Uterus (tissue), 4 donors: Measurements from ENCODE around the gene MXD3. TPM values are rescaled to one million over a fixed set of nuclear protein-coding genes. Genes with fewer than 3 reads are reported as not detected.

Experiments used
- DNase-seq, 2 donors: peaks; one replicate each; pipeline ENCODE4 v3.0.0-alpha.2; 2019 to 2020
- H3K27ac ChIP-seq, 2 donors: fragments of 200-600 bp; sonication (generic); 1 replicate in 1 of 2; 2 replicates in 1 of 2; pipeline ENCODE4 v1.5.1; 2016 to 2018
- H3K27me3 ChIP-seq, 2 donors: fragments of 200-600 bp; sonication (generic); one replicate each; pipeline ENCODE4 v1.5.1; 2018 to 2019; ENCODE audit warnings: control low read depth in 1 of 2
- H3K36me3 ChIP-seq, 2 donors: fragments of 200-600 bp; sonication (generic); one replicate each; pipeline ENCODE4 v1.5.1; 2019; ENCODE audit warnings: control low read depth in 1 of 2
- H3K4me1 ChIP-seq, 2 donors: fragments of 200-600 bp; sonication (generic); one replicate each; pipeline ENCODE4 v1.5.1; 2018 to 2019; ENCODE audit warnings: control low read depth in 1 of 2
- H3K4me3 ChIP-seq, 2 donors: fragments of 200-600 bp; sonication (generic); 1 replicate in 1 of 2; 2 replicates in 1 of 2; pipeline ENCODE4 v1.5.1; 2018 to 2019; ENCODE audit warnings: mild to moderate bottlenecking in 1 of 2
- H3K9me3 ChIP-seq, 2 donors: fragments of 200-600 bp; sonication (generic); one replicate each; pipeline ENCODE4 v1.5.1; 2019; ENCODE audit warnings: control low read depth in 1 of 2
- POLR2A ChIP-seq, 2 donors: fragments of 450-650 bp; IDR thresholded peaks; one replicate each; pipeline ENCODE4 v1.6.1; 2016; ENCODE audit warnings: antibody characterized with exemption in 2 of 2, mild to moderate bottlenecking in 1 of 2, moderate library complexity in 1 of 2
- intact Hi-C: fragments of 100-400 bp; cut with DNase I; formaldehyde crosslinking; loops from one replicate; pipeline ENCODE4 v1.15.1; 2023; ENCODE audit warnings: low total_unique reads
- total RNA-seq, 4 donors: library from RNA; depleted of rRNA in 3 of 4; stranded (reverse); fragments of >200 nt in 3 of 4; gene quantifications; one replicate each; pipeline versions ENCODE4 v1.1.0 to v1.2.4, GENCODE V29; 2014 to 2023
- TF ChIP-seq, protein P1 (sequence below), 4 experiments: fragments of 200-600 bp in 2 of 4; fragments of 450-650 bp in 2 of 4; sonication (generic) in 2 of 4; IDR thresholded peaks; one replicate each; pipeline ENCODE4 v1.5.1; 2016 to 2019; ENCODE audit warnings: antibody characterized with exemption in 4 of 4, mild to moderate bottlenecking in 2 of 4, moderate library complexity in 1 of 4
- donor health status: DM: yes; HTN: yes; CAD: no.

Gene MXD3
- total RNA-seq, 4 donors from 2014 or later = 0.51 to 29.0 (median 6.8) TPM

GRCh38 chr5:177269976-177270375 is 41.7 kb downstream of the MXD3 start:
- H3K9me3 ChIP-seq = no peaks in the 10 kb centered on the region
- intact Hi-C loops = no loop called here
- H3K36me3 ChIP-seq = no peaks in the 10 kb centered on the region
- TF ChIP-seq POLR2A (IDR thresholded peaks at IDR 0.05) = no peak
- TF ChIP-seq, protein P1, sequence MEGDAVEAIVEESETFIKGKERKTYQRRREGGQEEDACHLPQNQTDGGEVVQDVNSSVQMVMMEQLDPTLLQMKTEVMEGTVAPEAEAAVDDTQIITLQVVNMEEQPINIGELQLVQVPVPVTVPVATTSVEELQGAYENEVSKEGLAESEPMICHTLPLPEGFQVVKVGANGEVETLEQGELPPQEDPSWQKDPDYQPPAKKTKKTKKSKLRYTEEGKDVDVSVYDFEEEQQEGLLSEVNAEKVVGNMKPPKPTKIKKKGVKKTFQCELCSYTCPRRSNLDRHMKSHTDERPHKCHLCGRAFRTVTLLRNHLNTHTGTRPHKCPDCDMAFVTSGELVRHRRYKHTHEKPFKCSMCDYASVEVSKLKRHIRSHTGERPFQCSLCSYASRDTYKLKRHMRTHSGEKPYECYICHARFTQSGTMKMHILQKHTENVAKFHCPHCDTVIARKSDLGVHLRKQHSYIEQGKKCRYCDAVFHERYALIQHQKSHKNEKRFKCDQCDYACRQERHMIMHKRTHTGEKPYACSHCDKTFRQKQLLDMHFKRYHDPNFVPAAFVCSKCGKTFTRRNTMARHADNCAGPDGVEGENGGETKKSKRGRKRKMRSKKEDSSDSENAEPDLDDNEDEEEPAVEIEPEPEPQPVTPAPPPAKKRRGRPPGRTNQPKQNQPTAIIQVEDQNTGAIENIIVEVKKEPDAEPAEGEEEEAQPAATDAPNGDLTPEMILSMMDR (IDR thresholded peaks at IDR 0.05) = no peak
- no peak overlapping the region for H3K27ac ChIP-seq
- no peaks in the 10 kb centered on the region for H3K27me3 ChIP-seq
- no peak overlapping the region for H3K4me3 ChIP-seq
- DNase-seq = no peak
- no peaks in the 10 kb centered on the region for H3K4me1 ChIP-seq

GRCh38 chr5:177269232-177269895 is 42.3 kb downstream of the MXD3 start:
- no peaks in the 10 kb centered on the region for H3K27me3 ChIP-seq
- H3K9me3 ChIP-seq = no peaks in the 10 kb centered on the region
- intact Hi-C loops = no loop called here
- H3K4me1 ChIP-seq = no peaks in the 10 kb centered on the region
- DNase-seq = no peak
- H3K4me3 ChIP-seq = no peak overlapping the region
- TF ChIP-seq POLR2A (IDR thresholded peaks at IDR 0.05) = no peak
- TF ChIP-seq, protein P1 (IDR thresholded peaks at IDR 0.05) = no peak
- H3K27ac ChIP-seq = no peak overlapping the region
- no peaks in the 10 kb centered on the region for H3K36me3 ChIP-seq

DNA sequence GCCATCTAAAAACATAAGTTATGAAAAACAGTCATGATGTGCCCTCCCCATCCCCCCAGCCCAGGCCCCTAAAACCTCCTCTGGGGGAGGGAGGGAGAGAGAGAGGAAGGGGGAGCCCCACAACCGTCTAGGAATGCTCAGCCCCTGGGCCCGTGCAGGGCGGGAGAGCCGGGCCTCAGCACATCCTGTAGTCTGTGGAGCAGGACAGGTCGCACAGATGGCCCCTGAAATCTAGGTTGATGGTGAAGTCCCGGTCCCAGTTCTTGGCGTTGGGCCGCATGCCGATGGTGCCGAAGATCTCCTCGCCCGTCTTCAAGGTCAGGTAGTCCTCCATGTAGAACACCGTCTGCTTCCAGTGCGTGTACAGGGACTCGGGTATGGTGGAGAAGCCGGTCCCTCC is 46.3 kb downstream of the MXD3 start:
- intact Hi-C loops = no loop called here
- Histone ChIP-seq H3K27me3 (no peaks in the 10 kb centered on the region), H3K9me3 (no peaks in the 10 kb centered on the region), H3K36me3 (no peaks in the 10 kb centered on the region), H3K27ac (no peak overlapping the region), H3K4me1 (no peaks in the 10 kb centered on the region), H3K4me3 (no peak overlapping the region)
- no peak for DNase-seq
- TF ChIP-seq, protein P1 (IDR thresholded peaks at IDR 0.05) = no peak
- no peak for TF ChIP-seq POLR2A (IDR thresholded peaks at IDR 0.05)

- Histone ChIP-seq H3K4me1 (no peaks in the 10 kb centered on the region), H3K36me3 (no peaks in the 10 kb centered on the region), H3K4me3 (no peak overlapping the region), H3K9me3 (no peaks in the 10 kb centered on the region), H3K27ac (no peak overlapping the region), H3K27me3 (no peaks in the 10 kb centered on the region)
- no peak for DNase-seq
- intact Hi-C loops = no loop called here
- TF ChIP-seq, protein P1 (IDR thresholded peaks at IDR 0.05) = no peak
- no peak for TF ChIP-seq POLR2A (IDR thresholded peaks at IDR 0.05)
These were observed 47.5 kb downstream of the MXD3 start for GRCh38 chr5:177264178-177264577.

DNA sequence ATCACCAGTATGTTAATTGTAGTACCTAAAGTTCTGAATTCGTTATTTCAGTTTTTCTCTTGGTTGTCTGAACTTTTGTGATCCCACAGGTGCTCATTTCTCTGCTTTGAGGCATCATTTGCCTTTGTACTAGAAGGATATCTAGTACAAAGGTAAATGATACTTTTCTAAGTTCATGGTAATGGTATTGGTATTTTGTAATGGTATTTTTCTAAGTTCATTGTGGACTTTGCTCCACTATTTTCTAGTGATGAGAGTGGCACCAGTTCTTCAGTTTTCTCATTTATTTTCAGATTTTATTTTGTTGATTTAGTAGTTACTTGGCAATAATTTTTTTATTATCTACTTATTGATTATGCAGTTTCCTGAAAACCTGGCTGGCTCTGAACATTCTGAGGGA is 50.2 kb downstream of the MXD3 start:
- no peak for DNase-seq
- Histone ChIP-seq H3K27ac (no peak overlapping the region), H3K27me3 (no peaks in the 10 kb centered on the region), H3K9me3 (no peaks in the 10 kb centered on the region), H3K36me3 (no peaks in the 10 kb centered on the region), H3K4me3 (no peak overlapping the region), H3K4me1 (no peaks in the 10 kb centered on the region)
- no peak for TF ChIP-seq POLR2A (IDR thresholded peaks at IDR 0.05)
- TF ChIP-seq, protein P1 (IDR thresholded peaks at IDR 0.05) = no peak
- intact Hi-C loops = no loop called here
